Raji (cell line): ENCODE measurements around the gene RAD51B.

Source experiments
- POLR2A ChIP-seq: IDR thresholded peaks from 2 replicates; pipeline ENCODE4 v1.6.1; 2011; ENCODE audit warnings: low read depth, low read length, control low read depth; ENCODE audit not compliant: insufficient read depth

The RAD51B gene

DNA sequence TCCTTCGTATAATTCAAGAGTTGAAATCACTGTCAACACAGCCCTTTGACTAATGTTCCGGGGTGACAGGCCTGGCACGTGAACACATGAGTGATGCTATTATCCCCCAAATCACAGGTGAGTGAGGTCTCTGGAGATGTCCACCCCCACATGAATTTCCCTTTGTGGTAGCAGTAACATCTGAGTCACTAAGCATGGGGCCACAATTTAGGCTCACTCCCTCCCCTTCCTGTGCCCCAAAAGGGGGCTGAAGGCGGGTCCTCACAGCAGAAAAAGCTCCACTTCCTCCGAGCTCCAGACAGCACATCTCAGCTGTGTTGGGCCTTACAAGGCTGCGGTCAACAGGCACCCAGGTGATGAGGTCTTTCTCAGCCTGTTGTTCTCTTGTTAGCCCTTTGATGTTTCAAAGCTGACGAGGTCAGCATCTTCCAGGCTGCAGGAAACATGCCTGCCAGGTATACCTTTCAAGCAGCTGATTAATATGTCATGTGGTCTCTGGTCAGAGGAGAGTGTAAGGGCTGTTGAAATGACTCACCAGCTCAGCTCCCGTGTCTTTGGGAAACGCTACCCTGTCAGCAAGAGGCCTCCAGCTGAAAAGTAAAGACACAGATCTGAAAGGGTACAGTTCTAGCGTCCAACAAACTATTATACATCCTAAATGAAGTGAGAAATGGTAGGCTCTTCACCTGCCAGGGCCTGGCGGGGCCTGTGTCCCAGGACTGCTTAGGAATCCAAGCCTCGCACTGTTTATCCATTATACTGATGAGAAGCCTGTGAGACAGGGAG, 866.0 kb downstream of the RAD51B start:
- peak; percentile 37; the same call in 1 of the 2 replicates for TF ChIP-seq POLR2A

DNA sequence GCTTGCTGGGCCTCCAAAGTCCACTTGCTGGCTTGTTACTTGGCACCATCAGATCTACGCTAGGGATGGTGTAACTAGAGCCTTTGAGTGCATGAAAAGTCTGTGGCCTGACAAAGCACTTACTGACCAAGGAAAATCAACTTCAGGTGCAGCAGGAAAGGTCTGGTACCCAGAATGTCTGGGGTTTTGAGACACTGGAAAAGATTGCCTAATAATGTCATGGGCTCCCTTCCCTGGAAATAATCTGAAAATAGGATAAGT, 866.6 kb downstream of the RAD51B start:
- no peak for TF ChIP-seq POLR2A

DNA sequence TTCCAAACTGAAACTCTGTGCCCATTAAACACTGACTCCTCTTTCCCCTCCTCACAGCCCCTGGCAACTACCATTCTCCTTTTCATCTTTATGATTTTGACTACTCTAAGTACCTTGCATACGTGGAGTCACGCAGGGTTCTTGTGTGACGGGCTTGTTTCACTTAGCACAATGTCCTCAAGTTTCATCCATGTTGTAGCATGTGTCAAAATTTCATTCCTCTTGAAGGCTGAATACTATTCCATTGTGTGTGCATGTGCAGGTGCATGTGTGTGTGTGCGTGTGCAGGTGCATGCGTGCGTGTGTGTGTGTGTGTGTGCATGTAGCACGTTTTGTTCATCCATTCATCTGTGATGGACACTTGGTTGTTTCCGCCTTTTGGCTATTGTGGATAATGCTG, 867.1 kb downstream of the RAD51B start:
- TF ChIP-seq POLR2A = no peak

GRCh38 chr14:68687746-68688145, 868.2 kb downstream of the RAD51B start:
- no peak for TF ChIP-seq POLR2A

DNA sequence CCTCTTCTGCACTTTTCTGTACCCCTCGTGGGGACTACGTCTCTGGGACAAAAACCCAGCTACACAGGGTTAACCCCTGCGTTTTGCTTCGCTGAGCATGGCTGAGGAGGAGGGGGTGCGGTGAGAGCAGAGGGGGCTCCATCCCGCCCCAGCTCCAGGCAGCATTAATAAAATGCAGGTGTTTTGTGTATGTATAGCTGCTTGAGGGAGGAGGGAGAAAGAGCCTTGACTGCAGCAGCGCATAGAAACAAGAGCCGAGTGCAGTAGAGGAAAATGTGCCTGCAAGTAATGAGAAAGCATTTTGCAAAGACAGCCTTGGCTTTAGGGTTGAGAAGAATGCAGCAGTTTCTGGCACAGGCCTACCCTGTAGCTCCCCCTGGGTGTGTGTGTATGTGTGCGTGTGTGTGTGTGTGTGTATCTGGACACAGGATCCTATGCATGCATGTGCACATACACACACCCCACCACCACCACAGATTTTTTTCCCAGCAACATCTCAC, 869.3 kb downstream of the RAD51B start:
- TF ChIP-seq POLR2A = no peak

- no peak for TF ChIP-seq POLR2A
These were observed 869.9 kb downstream of the RAD51B start for GRCh38 chr14:68689511-68689910.

DNA sequence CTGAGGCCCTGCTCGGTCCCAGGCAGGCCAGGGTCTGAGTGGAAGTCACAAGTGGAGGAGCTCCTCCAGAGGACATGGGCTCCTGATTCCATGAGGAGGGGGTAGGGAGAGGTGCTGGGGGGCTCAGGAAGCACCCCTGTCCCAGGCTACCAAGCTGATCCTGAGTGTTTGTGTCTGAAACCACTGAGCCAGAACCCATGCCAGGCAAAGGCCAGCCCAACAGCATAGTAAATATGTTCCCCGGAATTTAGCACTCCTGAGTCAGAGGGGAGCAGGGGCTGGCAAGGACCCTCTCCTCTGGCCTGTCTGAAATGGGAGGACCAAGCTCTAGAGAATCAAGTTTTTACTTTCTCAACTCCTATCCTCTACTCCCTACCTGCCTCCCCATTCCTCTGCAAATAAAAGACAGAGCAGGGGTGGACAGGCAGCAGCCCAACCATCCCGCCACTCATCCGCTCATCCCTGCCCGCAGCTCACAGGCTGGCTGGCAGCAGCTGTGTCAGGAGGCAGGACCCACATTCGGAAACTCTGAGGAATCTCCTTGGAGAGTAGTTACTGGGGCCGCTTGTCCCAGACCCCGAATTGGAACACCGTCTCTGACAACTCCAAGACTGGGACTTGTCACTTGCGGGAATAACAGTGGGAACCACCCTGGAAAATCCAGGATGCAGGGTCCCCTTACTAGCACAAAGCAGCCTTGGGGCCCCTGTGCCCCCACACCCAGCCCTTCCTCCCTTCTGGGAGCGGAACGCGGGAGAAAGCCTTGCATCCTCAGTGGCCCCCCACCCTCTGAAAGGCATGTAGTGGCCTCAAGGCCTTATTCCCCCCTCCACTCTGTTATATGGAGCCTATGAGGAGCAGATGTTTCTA, 870.7 kb downstream of the RAD51B start:
- no peak for TF ChIP-seq POLR2A

GRCh38 chr14:68691031-68691791, 871.6 kb downstream of the RAD51B start:
- no peak for TF ChIP-seq POLR2A

DNA sequence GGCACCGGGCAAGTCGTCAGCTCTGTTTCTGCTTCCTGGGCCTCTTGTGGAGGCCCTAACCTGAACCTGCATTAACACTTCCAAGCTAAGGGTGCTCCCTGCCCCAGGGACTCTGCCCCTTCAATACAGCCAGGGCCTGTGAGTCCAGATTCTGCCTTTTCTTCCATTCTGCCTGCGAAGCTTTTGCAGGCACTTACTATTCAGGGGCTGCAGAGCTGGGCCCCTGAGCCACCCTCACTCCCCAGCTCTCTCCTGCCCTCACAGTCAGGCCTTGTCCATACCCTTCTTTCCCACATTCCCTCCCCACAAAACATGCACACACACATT, 872.2 kb downstream of the RAD51B start:
- no peak for TF ChIP-seq POLR2A

GRCh38 chr14:68692216-68692615, 872.6 kb downstream of the RAD51B start:
- TF ChIP-seq POLR2A = no peak

- TF ChIP-seq POLR2A = no peak
These were observed 873.6 kb downstream of the RAD51B start for GRCh38 chr14:68692916-68693771.

GRCh38 chr14:68693926-68694325, 874.3 kb downstream of the RAD51B start:
- no peak for TF ChIP-seq POLR2A

- no peak for TF ChIP-seq POLR2A
These were observed 875.1 kb downstream of the RAD51B start for GRCh38 chr14:68694516-68695235.

GRCh38 chr14:68695326-68695768, 875.8 kb downstream of the RAD51B start:
- TF ChIP-seq POLR2A = no peak
